ENCODE results near the gene MBOAT7.

Gene MBOAT7

DNA sequence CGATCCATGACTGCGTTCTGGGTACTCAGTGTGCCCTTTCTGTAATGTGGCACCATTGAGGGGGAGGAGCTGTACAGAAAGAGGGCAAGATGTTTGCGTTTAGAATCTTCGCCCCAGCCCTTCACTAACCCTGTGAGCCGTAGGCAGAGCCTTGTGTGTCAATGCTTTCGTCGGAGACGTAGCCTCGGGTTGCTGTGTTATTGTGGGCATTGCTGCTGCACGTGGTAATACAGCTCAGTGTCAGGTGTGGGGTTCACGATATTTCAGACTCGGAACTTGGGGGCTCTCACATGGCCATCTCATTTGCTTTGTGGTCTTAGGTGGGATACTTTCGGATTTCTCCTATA lies 17.4 kb upstream of the MBOAT7 start:
- H3K4me1 ChIP-seq (ENCODE audit: insufficient read depth, poor library complexity, severe bottlenecking), result peaks cover 38% of the 10 kb centered on the region
- H3K9me3 ChIP-seq (ENCODE audit: severe bottlenecking), result no peaks in the 10 kb centered on the region
- H3K27ac ChIP-seq (ENCODE audit: poor library complexity, severe bottlenecking), result no peak overlapping the region
- no peaks in the 10 kb centered on the region for H3K27me3 ChIP-seq (ENCODE audit: insufficient read depth, poor library complexity, severe bottlenecking)
- no peak for ATAC-seq (ENCODE audit: low read depth)
- H3K36me3 ChIP-seq (ENCODE audit: low read depth), result peaks cover 76% of the 10 kb centered on the region
- DNase-seq (ENCODE audit: low spot score), result no peak
- TF ChIP-seq CTCF (IDR thresholded peaks at IDR 0.05; ENCODE audit: poor library complexity, severe bottlenecking), result no peak
- H3K4me3 ChIP-seq (ENCODE audit: severe bottlenecking), result no peak overlapping the region

- no peak for ATAC-seq (ENCODE audit: low read depth)
- Histone ChIP-seq H3K27me3 (ENCODE audit: insufficient read depth, poor library complexity, severe bottlenecking) (no peaks in the 10 kb centered on the region), H3K4me1 (ENCODE audit: insufficient read depth, poor library complexity, severe bottlenecking) (peaks cover 38% of the 10 kb centered on the region), H3K9me3 (ENCODE audit: severe bottlenecking) (no peaks in the 10 kb centered on the region), H3K36me3 (ENCODE audit: low read depth) (peaks cover 82% of the 10 kb centered on the region), H3K4me3 (ENCODE audit: severe bottlenecking) (no peak overlapping the region), H3K27ac (ENCODE audit: poor library complexity, severe bottlenecking) (no peak overlapping the region)
- TF ChIP-seq CTCF (IDR thresholded peaks at IDR 0.05; ENCODE audit: poor library complexity, severe bottlenecking), result no peak
- no peak for DNase-seq (ENCODE audit: low spot score)
Measured at GRCh38 chr19:54206030-54206830, 16.9 kb upstream of the MBOAT7 start.

- no peak for TF ChIP-seq CTCF (IDR thresholded peaks at IDR 0.05; ENCODE audit: poor library complexity, severe bottlenecking)
- Histone ChIP-seq H3K9me3 (ENCODE audit: severe bottlenecking) (no peaks in the 10 kb centered on the region), H3K4me3 (ENCODE audit: severe bottlenecking) (no peak overlapping the region), H3K27me3 (ENCODE audit: insufficient read depth, poor library complexity, severe bottlenecking) (no peaks in the 10 kb centered on the region), H3K4me1 (ENCODE audit: insufficient read depth, poor library complexity, severe bottlenecking) (peaks cover 38% of the 10 kb centered on the region), H3K36me3 (ENCODE audit: low read depth) (peaks cover 76% of the 10 kb centered on the region), H3K27ac (ENCODE audit: poor library complexity, severe bottlenecking) (peak overlapping the region; percentile 5)
- DNase-seq (ENCODE audit: low spot score) (no peak), ATAC-seq (ENCODE audit: low read depth) (no peak)
Measured at GRCh38 chr19:54204767-54205468, 15.5 kb upstream of the MBOAT7 start.

DNA sequence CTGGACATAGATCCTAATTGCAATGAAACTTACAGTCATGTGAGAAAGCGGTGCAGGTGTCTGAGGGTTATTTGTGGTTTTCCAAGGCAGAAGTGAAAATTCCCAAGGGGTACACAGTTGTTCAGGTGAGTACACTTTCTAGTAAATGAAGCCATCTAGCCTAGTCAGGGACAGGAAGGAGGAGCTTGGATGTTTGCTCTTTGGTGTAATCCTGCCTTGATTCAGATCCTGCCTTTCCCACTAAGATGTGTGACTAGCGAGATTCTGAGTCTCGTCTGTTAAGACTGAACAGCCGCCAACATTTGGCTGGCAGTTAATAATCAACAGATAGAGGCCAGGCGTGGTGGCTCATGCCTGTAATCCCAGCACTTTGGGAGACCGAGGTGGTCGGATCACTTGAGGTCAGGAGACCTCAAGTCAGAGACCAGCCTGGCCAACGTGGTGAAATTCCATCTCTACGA lies 13.8 kb upstream of the MBOAT7 start:
- no peak for TF ChIP-seq CTCF (IDR thresholded peaks at IDR 0.05; ENCODE audit: poor library complexity, severe bottlenecking)
- Histone ChIP-seq H3K9me3 (ENCODE audit: severe bottlenecking) (no peaks in the 10 kb centered on the region), H3K4me3 (ENCODE audit: severe bottlenecking) (peak overlapping the region; percentile 91), H3K36me3 (ENCODE audit: low read depth) (peaks cover 75% of the 10 kb centered on the region), H3K4me1 (ENCODE audit: insufficient read depth, poor library complexity, severe bottlenecking) (peaks cover 27% of the 10 kb centered on the region), H3K27me3 (ENCODE audit: insufficient read depth, poor library complexity, severe bottlenecking) (no peaks in the 10 kb centered on the region), H3K27ac (ENCODE audit: poor library complexity, severe bottlenecking) (peak overlapping the region; percentile 74)
- DNase-seq (ENCODE audit: low spot score) (no peak), ATAC-seq (ENCODE audit: low read depth) (no peak)
